Endodermal cell (in vitro differentiated cells): Measurements from ENCODE around the gene PCSK6. TPM values are rescaled to one million over a fixed set of nuclear protein-coding genes. Genes with fewer than 3 reads are reported as not detected.

Experiments used
- DNase-seq: peaks from one replicate; pipeline ENCODE4 v3.0.0-alpha.2; 2017
- H3K27ac ChIP-seq: 2 replicates; pipeline ENCODE4 v1.5.1; 2013; ENCODE audit warnings: mild to moderate bottlenecking, low read depth, low read length, moderate library complexity
- H3K27me3 ChIP-seq: 2 replicates; pipeline ENCODE4 v1.6.1; 2013; ENCODE audit warnings: mild to moderate bottlenecking, low read length, moderate library complexity; ENCODE audit not compliant: insufficient read depth, control insufficient read depth, poor library complexity, severe bottlenecking
- H3K36me3 ChIP-seq: 2 replicates; pipeline ENCODE4 v1.7.0; 2013; ENCODE audit warnings: mild to moderate bottlenecking, low read length, moderate library complexity; ENCODE audit not compliant: control insufficient read depth, insufficient read depth
- H3K4me1 ChIP-seq: one replicate; pipeline ENCODE4 v1.7.0; 2013; ENCODE audit warnings: low read length; ENCODE audit not compliant: control insufficient read depth, insufficient read depth
- H3K4me3 ChIP-seq: 2 replicates; pipeline ENCODE4 v1.5.1; 2013; ENCODE audit warnings: mild to moderate bottlenecking, low read length, moderate library complexity
- H3K9ac ChIP-seq: 2 replicates; pipeline ENCODE4 v1.6.1; 2013; ENCODE audit warnings: mild to moderate bottlenecking, low read length, moderate library complexity; ENCODE audit not compliant: poor library complexity, severe bottlenecking; ENCODE audit errors: extremely low read depth
- H3K9me3 ChIP-seq: 2 replicates; pipeline ENCODE4 v1.6.1; 2013; ENCODE audit warnings: mild to moderate bottlenecking, low read length, moderate library complexity; ENCODE audit not compliant: control insufficient read depth
- H3K27ac Mint-ChIP-seq: 2 replicates; pipeline ENCODE4 v1.8.0; 2020; ENCODE audit warnings: mixed read lengths
- H3K27me3 Mint-ChIP-seq: 2 replicates; pipeline ENCODE4 v1.8.0; 2021; ENCODE audit warnings: mild to moderate bottlenecking, mixed read lengths; ENCODE audit not compliant: insufficient read depth
- H3K36me3 Mint-ChIP-seq: 2 replicates; pipeline ENCODE4 v1.8.0; 2020; ENCODE audit warnings: low read depth, mixed read lengths
- H3K4me1 Mint-ChIP-seq: 2 replicates; pipeline ENCODE4 v1.8.0; 2020; ENCODE audit warnings: mixed read lengths
- H3K4me3 Mint-ChIP-seq: 2 replicates; pipeline ENCODE4 v1.8.0; 2020; ENCODE audit warnings: mild to moderate bottlenecking, moderate library complexity, mixed read lengths
- H3K9me3 Mint-ChIP-seq: 2 replicates; pipeline ENCODE4 v1.8.0; 2020; ENCODE audit warnings: mild to moderate bottlenecking, mixed read lengths
- CTCF ChIP-seq: fragments of 200-600 bp; sonication (generic); conservative IDR thresholded peaks from 2 replicates; pipeline ENCODE4 v1.5.0; 2021; ENCODE audit warnings: antibody characterized with exemption, mild to moderate bottlenecking
- whole genome bisulfite sequencing, 2 experiments: methylation state at CpG; one replicate each; pipeline versions ENCODE4 v1.1.5 to v1.1.7; 2013; ENCODE audit warnings: missing lambda C conversion rate in 2 of 2, mixed read lengths in 1 of 2; ENCODE audit not compliant: insufficient coverage in 1 of 2, insufficient read length in 1 of 2; 5-methylcytosine and 5-hydroxymethylcytosine counted together
- total RNA-seq, 2 donors: library from RNA; stranded (reverse); fragmentation: NEBNext Ultra II Directional in 1 of 2; extraction: Animal tissue kit (Norgen Biotek cat#: 25700) in 1 of 2; gene quantifications; 2 replicates in 1 of 2; 3 replicates in 1 of 2; pipeline ENCODE4 v1.2.1, GENCODE V29; 2021

Gene PCSK6
- total RNA-seq, 2 donors from 2014 or later: 6.6 to 9.8 TPM

- Mint-ChIP-seq H3K27ac (no peak overlapping the region), H3K36me3 (no peaks in the 10 kb centered on the region), H3K27me3 (peaks cover 2% of the 10 kb centered on the region), H3K4me1 (peaks cover 9% of the 10 kb centered on the region), H3K4me3 (no peak overlapping the region), H3K9me3 (peaks cover 2% of the 10 kb centered on the region)
- Histone ChIP-seq H3K27ac (no peak overlapping the region), H3K27me3 (no peaks in the 10 kb centered on the region), H3K9ac (no peak overlapping the region), H3K36me3 (no peaks in the 10 kb centered on the region), H3K4me3 (no peak overlapping the region), H3K4me1 (no peaks in the 10 kb centered on the region), H3K9me3 (no peaks in the 10 kb centered on the region)
- DNase-seq: no peak
- no peak for TF ChIP-seq CTCF
- WGBS, 2 experiments: 95 to 98% methylated on average over 6 to 14 of the region's 14 CpGs
Measured at GRCh38 chr15:101368086-101368780, 121.3 kb downstream of the PCSK6 start.

- H3K27me3 Mint-ChIP-seq: no peaks in the 10 kb centered on the region
- H3K9me3 ChIP-seq: no peaks in the 10 kb centered on the region
- TF ChIP-seq CTCF: no peak
- no peak overlapping the region for H3K4me3 ChIP-seq
- H3K27me3 ChIP-seq: no peaks in the 10 kb centered on the region
- H3K9ac ChIP-seq: no peak overlapping the region
- no peaks in the 10 kb centered on the region for H3K36me3 Mint-ChIP-seq
- no peak overlapping the region for H3K4me3 Mint-ChIP-seq
- H3K27ac ChIP-seq: no peak overlapping the region
- H3K27ac Mint-ChIP-seq: no peak overlapping the region
- H3K36me3 ChIP-seq: no peaks in the 10 kb centered on the region
- no peak for DNase-seq
- WGBS, 2 experiments: 83 to 100% methylated on average over 1 to 3 of the region's 3 CpGs
- H3K4me1 Mint-ChIP-seq: no peaks in the 10 kb centered on the region
- H3K9me3 Mint-ChIP-seq: peaks cover 2% of the 10 kb centered on the region
- H3K4me1 ChIP-seq: no peaks in the 10 kb centered on the region
Measured at GRCh38 chr15:101366853-101367252, 122.7 kb downstream of the PCSK6 start.

GRCh38 chr15:101362986-101363566, 126.4 kb downstream of the PCSK6 start:
- H3K9me3 Mint-ChIP-seq: peaks cover 2% of the 10 kb centered on the region
- H3K4me1 Mint-ChIP-seq: peaks cover 2% of the 10 kb centered on the region
- no peaks in the 10 kb centered on the region for H3K36me3 ChIP-seq
- H3K36me3 Mint-ChIP-seq: no peaks in the 10 kb centered on the region
- H3K27me3 Mint-ChIP-seq: peaks cover 3% of the 10 kb centered on the region
- no peak for TF ChIP-seq CTCF
- 63 to 76% methylated on average over 6 to 8 of the region's 8 CpGs for WGBS, 2 experiments
- no peak overlapping the region for H3K27ac ChIP-seq
- no peaks in the 10 kb centered on the region for H3K27me3 ChIP-seq
- no peak for DNase-seq
- no peak overlapping the region for H3K4me3 ChIP-seq
- no peak overlapping the region for H3K27ac Mint-ChIP-seq
- no peaks in the 10 kb centered on the region for H3K9me3 ChIP-seq
- H3K4me3 Mint-ChIP-seq: no peak overlapping the region
- no peaks in the 10 kb centered on the region for H3K4me1 ChIP-seq
- no peak overlapping the region for H3K9ac ChIP-seq
